Neutrophil (primary cell): ENCODE data around the gene NRROS.

Source experiments
- H3K27ac ChIP-seq: fragments of 200-600 bp; sonication (generic); 2 replicates; pipeline ENCODE4 v1.5.1; 2016; ENCODE audit warnings: mild to moderate bottlenecking, moderate library complexity
- H3K27me3 ChIP-seq: fragments of 200-600 bp; sonication (generic); 2 replicates; pipeline ENCODE4 v1.6.0; 2016; ENCODE audit warnings: mild to moderate bottlenecking
- H3K36me3 ChIP-seq: fragments of 200-600 bp; sonication (generic); 2 replicates; pipeline ENCODE4 v1.5.1; 2017
- H3K4me1 ChIP-seq, 2 experiments: fragments of 200-600 bp in 1 of 2; sonication (generic) in 1 of 2; 1 replicate in 1 of 2; 2 replicates in 1 of 2; pipeline versions ENCODE4 v1.5.1 to v1.6.1; 2013 to 2016; ENCODE audit warnings: low read depth in 1 of 2, low read length in 1 of 2, mild to moderate bottlenecking in 1 of 2, moderate library complexity in 1 of 2; ENCODE audit not compliant: control insufficient read depth in 1 of 2, insufficient read depth in 1 of 2
- H3K4me3 ChIP-seq, 2 experiments: fragments of 200-600 bp in 1 of 2; sonication (generic) in 1 of 2; 1 replicate in 1 of 2; 2 replicates in 1 of 2; pipeline ENCODE4 v1.5.1; 2013 to 2016; ENCODE audit warnings: low read depth in 1 of 2, low read length in 1 of 2, mild to moderate bottlenecking in 1 of 2, moderate library complexity in 1 of 2
- H3K9me3 ChIP-seq: fragments of 200-600 bp; sonication (generic); 2 replicates; pipeline ENCODE4 v1.5.1; 2016
- TF ChIP-seq, protein P1 (sequence below): fragments of 200-600 bp; sonication (generic); IDR thresholded peaks from 2 replicates; pipeline ENCODE4 v1.5.1; 2016; ENCODE audit warnings: antibody characterized with exemption

Gene NRROS

DNA sequence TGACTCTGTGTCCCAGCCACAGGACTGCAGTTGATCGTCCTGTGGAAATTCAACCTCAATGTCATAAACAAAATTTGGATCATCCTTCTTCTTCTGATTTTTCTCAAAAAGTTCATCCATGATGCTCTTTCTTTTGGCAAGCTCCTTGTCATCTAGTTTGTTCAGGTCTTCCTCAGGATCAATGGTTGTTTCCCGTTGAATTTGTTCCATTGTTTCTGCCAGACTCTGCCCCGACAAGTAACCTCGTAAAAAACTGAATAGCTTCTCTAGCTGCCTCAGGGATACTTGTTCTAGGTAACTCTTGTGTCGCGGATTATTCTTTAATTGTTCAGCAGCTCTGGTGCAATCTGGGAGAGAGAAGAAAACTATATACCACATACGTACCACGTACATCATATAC, 68.1 kb downstream of the NRROS start:
- no peak overlapping the region for H3K27ac ChIP-seq
- H3K27me3 ChIP-seq = no peaks in the 10 kb centered on the region
- no peak overlapping the region for H3K4me3 ChIP-seq
- peaks cover 40 to 43% of the 10 kb centered on the region in 2 experiments for H3K4me1 ChIP-seq
- no peaks in the 10 kb centered on the region for H3K9me3 ChIP-seq
- TF ChIP-seq, protein P1, sequence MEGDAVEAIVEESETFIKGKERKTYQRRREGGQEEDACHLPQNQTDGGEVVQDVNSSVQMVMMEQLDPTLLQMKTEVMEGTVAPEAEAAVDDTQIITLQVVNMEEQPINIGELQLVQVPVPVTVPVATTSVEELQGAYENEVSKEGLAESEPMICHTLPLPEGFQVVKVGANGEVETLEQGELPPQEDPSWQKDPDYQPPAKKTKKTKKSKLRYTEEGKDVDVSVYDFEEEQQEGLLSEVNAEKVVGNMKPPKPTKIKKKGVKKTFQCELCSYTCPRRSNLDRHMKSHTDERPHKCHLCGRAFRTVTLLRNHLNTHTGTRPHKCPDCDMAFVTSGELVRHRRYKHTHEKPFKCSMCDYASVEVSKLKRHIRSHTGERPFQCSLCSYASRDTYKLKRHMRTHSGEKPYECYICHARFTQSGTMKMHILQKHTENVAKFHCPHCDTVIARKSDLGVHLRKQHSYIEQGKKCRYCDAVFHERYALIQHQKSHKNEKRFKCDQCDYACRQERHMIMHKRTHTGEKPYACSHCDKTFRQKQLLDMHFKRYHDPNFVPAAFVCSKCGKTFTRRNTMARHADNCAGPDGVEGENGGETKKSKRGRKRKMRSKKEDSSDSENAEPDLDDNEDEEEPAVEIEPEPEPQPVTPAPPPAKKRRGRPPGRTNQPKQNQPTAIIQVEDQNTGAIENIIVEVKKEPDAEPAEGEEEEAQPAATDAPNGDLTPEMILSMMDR = no peak
- peaks cover 10% of the 10 kb centered on the region for H3K36me3 ChIP-seq

DNA sequence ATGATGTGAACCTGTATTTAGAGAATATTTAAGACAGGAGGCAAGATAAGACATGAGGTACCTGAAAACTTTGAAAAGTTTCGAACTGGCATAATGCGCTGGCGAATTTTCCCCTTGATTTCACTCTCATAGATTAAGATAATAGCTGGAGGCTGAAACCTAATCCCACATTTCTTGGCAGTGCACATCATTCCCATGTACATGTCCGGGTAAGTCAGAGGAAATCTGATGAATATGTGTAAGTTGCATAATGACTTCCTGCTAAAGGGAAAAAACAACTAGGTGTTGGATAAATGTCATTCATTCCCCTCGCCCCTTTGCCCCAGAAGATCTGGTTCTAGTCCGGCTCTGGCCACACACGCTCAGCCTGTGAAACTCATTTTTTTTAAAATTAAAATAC, 69.0 kb downstream of the NRROS start:
- Histone ChIP-seq H3K4me3 (no peak overlapping the region), H3K36me3 (peaks cover 10% of the 10 kb centered on the region)

More for the DNA sequence above, 69.0 kb downstream of the NRROS start:
- H3K27ac ChIP-seq = no peak overlapping the region
- H3K4me1 ChIP-seq = peaks cover 45 to 51% of the 10 kb centered on the region in 2 experiments
- TF ChIP-seq, protein P1 = no peak
- no peaks in the 10 kb centered on the region for H3K9me3 ChIP-seq
- no peaks in the 10 kb centered on the region for H3K27me3 ChIP-seq
